ENCODE data around the gene GNB4.

GNB4 gene

DNA sequence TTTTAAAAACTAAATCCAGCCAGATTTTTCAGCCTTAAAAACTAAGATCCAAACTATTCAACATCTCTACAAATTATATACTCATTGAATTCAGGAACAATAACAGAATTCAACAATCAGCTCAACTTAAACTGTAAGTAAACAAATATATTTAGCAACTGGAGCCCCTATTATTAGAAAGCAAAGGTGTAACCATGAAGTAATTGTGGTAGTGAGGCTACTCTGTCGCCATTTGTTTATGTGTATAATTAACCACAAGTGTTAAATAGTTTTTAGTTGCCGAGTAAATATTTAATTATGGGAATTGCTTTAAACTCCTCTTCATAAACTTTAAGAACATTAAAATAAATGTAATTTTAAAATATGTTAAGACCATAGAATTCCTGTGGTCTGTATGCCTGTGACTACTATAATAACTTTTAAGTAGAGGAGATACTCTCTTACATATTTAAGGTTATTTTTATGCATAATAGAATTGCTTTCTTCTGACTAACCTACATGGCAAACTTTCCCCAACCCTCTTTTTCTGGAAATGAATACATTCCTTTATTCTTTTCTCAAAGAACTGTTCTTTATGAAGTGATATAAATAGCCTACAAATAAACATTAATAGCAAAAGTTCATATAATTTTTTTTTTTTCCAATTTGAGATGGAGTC lies 52.6 kb downstream of the GNB4 start:
- TF ChIP-seq RAD21 (IDR thresholded peaks at IDR 0.05; ENCODE audit: low read depth) = no peak
- TF ChIP-seq TCF12 (IDR thresholded peaks at IDR 0.05; ENCODE audit: low read depth) = no peak
- TF ChIP-seq ZBTB7A (IDR thresholded peaks at IDR 0.05; ENCODE audit: low read depth) = no peak
- no peak for TF ChIP-seq EP300 (IDR thresholded peaks at IDR 0.05; ENCODE audit: borderline replicate concordance)
- no peak for TF ChIP-seq NFIC (IDR thresholded peaks at IDR 0.05)
- no peak for TF ChIP-seq TEAD4 (IDR thresholded peaks at IDR 0.05)
- no peak for TF ChIP-seq TAF1 (IDR thresholded peaks at IDR 0.05; ENCODE audit: low read depth)
- TF ChIP-seq, protein P1, sequence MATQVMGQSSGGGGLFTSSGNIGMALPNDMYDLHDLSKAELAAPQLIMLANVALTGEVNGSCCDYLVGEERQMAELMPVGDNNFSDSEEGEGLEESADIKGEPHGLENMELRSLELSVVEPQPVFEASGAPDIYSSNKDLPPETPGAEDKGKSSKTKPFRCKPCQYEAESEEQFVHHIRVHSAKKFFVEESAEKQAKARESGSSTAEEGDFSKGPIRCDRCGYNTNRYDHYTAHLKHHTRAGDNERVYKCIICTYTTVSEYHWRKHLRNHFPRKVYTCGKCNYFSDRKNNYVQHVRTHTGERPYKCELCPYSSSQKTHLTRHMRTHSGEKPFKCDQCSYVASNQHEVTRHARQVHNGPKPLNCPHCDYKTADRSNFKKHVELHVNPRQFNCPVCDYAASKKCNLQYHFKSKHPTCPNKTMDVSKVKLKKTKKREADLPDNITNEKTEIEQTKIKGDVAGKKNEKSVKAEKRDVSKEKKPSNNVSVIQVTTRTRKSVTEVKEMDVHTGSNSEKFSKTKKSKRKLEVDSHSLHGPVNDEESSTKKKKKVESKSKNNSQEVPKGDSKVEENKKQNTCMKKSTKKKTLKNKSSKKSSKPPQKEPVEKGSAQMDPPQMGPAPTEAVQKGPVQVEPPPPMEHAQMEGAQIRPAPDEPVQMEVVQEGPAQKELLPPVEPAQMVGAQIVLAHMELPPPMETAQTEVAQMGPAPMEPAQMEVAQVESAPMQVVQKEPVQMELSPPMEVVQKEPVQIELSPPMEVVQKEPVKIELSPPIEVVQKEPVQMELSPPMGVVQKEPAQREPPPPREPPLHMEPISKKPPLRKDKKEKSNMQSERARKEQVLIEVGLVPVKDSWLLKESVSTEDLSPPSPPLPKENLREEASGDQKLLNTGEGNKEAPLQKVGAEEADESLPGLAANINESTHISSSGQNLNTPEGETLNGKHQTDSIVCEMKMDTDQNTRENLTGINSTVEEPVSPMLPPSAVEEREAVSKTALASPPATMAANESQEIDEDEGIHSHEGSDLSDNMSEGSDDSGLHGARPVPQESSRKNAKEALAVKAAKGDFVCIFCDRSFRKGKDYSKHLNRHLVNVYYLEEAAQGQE (IDR thresholded peaks at IDR 0.05; ENCODE audit: low read depth) = no peak
- TF ChIP-seq, protein P2, sequence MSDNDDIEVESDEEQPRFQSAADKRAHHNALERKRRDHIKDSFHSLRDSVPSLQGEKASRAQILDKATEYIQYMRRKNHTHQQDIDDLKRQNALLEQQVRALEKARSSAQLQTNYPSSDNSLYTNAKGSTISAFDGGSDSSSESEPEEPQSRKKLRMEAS (IDR thresholded peaks at IDR 0.05) = no peak
- TF ChIP-seq CREB1 (IDR thresholded peaks at IDR 0.05; ENCODE audit: low read depth) = no peak
- TF ChIP-seq YY1 (IDR thresholded peaks at IDR 0.05; ENCODE audit: low read depth) = no peak

DNA sequence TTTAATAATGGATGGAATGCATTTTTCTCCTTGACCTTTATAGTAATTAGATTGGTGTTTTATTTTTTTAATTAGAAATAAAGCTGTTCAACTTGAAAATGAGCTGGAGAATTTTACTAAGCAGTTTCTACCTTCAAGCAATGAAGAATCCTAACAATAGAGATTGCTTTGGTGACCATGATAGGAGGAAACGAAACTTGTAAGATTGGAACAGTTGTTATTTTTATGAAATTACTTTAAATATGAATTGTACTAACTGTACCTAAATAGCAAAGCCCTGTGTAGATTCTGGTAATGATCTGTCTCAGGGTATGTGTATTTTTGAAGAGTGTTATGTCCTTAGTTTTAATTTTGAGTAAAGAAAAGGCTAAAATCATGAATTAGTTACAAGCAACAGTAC lies 59.4 kb downstream of the GNB4 start:
- TF ChIP-seq, protein P2 (IDR thresholded peaks at IDR 0.05) = no peak
- no peak for TF ChIP-seq NFIC (IDR thresholded peaks at IDR 0.05)
- TF ChIP-seq, protein P1 (IDR thresholded peaks at IDR 0.05; ENCODE audit: low read depth) = no peak
- no peak for TF ChIP-seq CEBPB (IDR thresholded peaks at IDR 0.05)
- no peak for TF ChIP-seq ZBTB7A (IDR thresholded peaks at IDR 0.05; ENCODE audit: low read depth)
- TF ChIP-seq, protein P3, sequence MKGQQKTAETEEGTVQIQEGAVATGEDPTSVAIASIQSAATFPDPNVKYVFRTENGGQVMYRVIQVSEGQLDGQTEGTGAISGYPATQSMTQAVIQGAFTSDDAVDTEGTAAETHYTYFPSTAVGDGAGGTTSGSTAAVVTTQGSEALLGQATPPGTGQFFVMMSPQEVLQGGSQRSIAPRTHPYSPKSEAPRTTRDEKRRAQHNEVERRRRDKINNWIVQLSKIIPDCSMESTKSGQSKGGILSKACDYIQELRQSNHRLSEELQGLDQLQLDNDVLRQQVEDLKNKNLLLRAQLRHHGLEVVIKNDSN (IDR thresholded peaks at IDR 0.05) = no peak
- TF ChIP-seq CREB1 (IDR thresholded peaks at IDR 0.05; ENCODE audit: low read depth) = no peak
- TF ChIP-seq EGR1 (IDR thresholded peaks at IDR 0.05) = no peak
- no peak for TF ChIP-seq TAF1 (IDR thresholded peaks at IDR 0.05; ENCODE audit: low read depth)
- no peak for TF ChIP-seq FOXM1 (IDR thresholded peaks at IDR 0.05; ENCODE audit: borderline replicate concordance, low read depth)

DNA sequence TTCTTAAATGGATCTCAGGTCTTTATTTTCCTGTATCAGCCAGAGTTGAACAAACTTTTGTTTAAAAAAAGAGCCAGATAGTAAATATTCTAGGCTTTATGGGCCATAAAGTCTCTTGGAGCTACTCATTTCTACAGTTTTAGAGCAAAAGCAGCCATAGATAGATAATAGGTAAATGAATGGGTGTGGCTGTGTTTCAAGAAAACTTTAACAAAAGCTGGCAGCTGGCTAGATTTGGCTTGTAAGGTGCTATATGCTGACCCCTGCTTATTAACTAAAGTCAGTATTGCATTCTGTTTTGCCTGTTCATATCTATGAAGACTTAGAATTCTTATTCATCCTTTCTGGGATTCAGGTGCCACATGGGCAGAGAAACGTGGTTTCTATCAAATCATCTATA lies 74.8 kb downstream of the GNB4 start:
- TF ChIP-seq TEAD4 (IDR thresholded peaks at IDR 0.05) (no peak), FOXM1 (IDR thresholded peaks at IDR 0.05; ENCODE audit: borderline replicate concordance, low read depth) (no peak), CREB1 (IDR thresholded peaks at IDR 0.05; ENCODE audit: low read depth) (no peak), YY1 (IDR thresholded peaks at IDR 0.05; ENCODE audit: low read depth) (no peak), NFIC (IDR thresholded peaks at IDR 0.05) (no peak)

DNA sequence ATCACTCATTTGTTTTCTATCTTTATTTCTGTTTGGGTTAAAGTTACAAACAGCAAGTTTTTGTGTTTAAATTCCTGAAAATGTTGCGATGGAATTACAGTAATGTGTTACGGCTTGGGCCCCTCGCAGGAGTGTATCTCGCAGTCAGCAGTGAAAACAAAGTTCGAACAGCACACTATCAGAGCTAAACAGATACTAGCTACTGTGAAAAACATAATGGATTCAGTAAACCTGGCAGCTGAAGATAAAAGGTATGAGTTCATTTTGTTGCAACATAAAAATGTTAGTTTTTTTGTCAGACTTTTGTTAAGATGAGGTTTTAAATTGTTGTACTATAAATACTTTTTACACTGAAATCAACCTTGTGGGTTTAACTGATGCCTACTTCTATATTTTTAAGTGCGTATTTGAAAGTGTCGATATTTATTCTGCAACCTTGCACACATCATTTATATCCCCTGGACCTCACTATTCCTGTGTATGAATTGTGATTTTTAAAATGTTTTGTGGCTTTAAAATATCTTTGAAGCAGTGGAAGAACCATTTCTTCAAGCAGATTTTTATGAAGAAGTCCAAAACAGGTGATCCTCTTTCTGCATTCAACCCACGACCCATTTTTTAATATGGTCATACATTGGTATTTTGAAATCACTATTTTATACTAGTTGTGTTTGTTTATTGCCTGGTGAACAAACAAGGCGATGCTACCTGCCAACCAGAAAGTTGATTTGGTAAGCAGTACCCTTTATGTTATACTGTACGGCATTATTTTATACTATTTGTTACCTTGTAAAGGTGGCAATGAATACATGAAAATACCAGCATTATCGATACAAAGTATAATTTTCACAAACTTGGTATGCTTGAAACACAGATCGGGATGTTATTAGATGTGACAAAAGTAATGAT lies 75.9 kb downstream of the GNB4 start:
- no peak for TF ChIP-seq TAF1 (IDR thresholded peaks at IDR 0.05; ENCODE audit: low read depth)
- TF ChIP-seq RAD21 (IDR thresholded peaks at IDR 0.05; ENCODE audit: low read depth) = no peak
- TF ChIP-seq, protein P1 (IDR thresholded peaks at IDR 0.05; ENCODE audit: low read depth) = no peak
- no peak for TF ChIP-seq ZBTB7A (IDR thresholded peaks at IDR 0.05; ENCODE audit: low read depth)
- TF ChIP-seq CEBPB (IDR thresholded peaks at IDR 0.05) = no peak
- no peak for TF ChIP-seq EGR1 (IDR thresholded peaks at IDR 0.05)
- TF ChIP-seq, protein P2 (IDR thresholded peaks at IDR 0.05) = no peak
- TF ChIP-seq CREB1 (IDR thresholded peaks at IDR 0.05; ENCODE audit: low read depth) = no peak
- TF ChIP-seq TEAD4 (IDR thresholded peaks at IDR 0.05) = no peak
- no peak for TF ChIP-seq EP300 (IDR thresholded peaks at IDR 0.05; ENCODE audit: borderline replicate concordance)
- no peak for TF ChIP-seq TCF12 (IDR thresholded peaks at IDR 0.05; ENCODE audit: low read depth)
- no peak for TF ChIP-seq NFIC (IDR thresholded peaks at IDR 0.05)
- TF ChIP-seq, protein P3 (IDR thresholded peaks at IDR 0.05) = no peak
- TF ChIP-seq YY1 (IDR thresholded peaks at IDR 0.05; ENCODE audit: low read depth) = no peak
- TF ChIP-seq FOXM1 (IDR thresholded peaks at IDR 0.05; ENCODE audit: borderline replicate concordance, low read depth) = no peak

All from Ishikawa (cell line).